HepG2 (cell line): ENCODE results near the gene ERICH6. TPM values are rescaled to one million over a fixed set of nuclear protein-coding genes. Genes with fewer than 3 reads are reported as not detected.
A peak's percentile ranks its signal among the peaks of the same experiment; 100 is the strongest.

Experiments used
- AKAP8 ChIP-seq: sonication (generic); formaldehyde crosslinking; IDR thresholded peaks from 2 replicates; pipeline ENCODE4 v1.5.1; 2020; ENCODE audit warnings: mild to moderate bottlenecking, missing genetic modification reagents
- ARNTL ChIP-seq: sonication (generic); formaldehyde crosslinking; IDR thresholded peaks from 2 replicates; pipeline ENCODE4 v1.4.0; 2020; ENCODE audit warnings: mild to moderate bottlenecking, missing genetic modification reagents
- CREB1 ChIP-seq, 2 experiments: fragments of 450-650 bp in 1 of 2; IDR thresholded peaks; 2 replicates each; pipeline ENCODE4 v1.6.1; 2016 to 2017; ENCODE audit warnings: control low read depth in 1 of 2, mild to moderate bottlenecking in 1 of 2, missing compliant biosample characterization in 1 of 2, missing genetic modification characterization in 1 of 2
- CREM ChIP-seq, 2 experiments: sonication (generic) in 1 of 2; formaldehyde crosslinking in 1 of 2; IDR thresholded peaks; 2 replicates each; pipeline versions ENCODE4 v1.4.0 to v1.6.1; 2016 to 2020; ENCODE audit warnings: antibody characterized with exemption in 1 of 2, mild to moderate bottlenecking in 1 of 2, missing genetic modification reagents in 1 of 2
- DNMT3B ChIP-seq: conservative IDR thresholded peaks from 2 replicates; pipeline ENCODE4 v1.6.1; 2016; ENCODE audit warnings: missing biosample characterization, control low read depth
- HNRNPL ChIP-seq: fragments of 200-400 bp; formaldehyde crosslinking; IDR thresholded peaks from 2 replicates; pipeline ENCODE4 v1.6.1; 2017; ENCODE audit warnings: mild to moderate bottlenecking, low read depth, low read length
- MAFF ChIP-seq: IDR thresholded peaks from 2 replicates; pipeline ENCODE4 v1.6.1; 2011; ENCODE audit warnings: low read depth, low read length, improper control_type of control experiment
- MAFG ChIP-seq: sonication (generic); formaldehyde crosslinking; IDR thresholded peaks from 2 replicates; pipeline ENCODE4 v1.5.1; 2020; ENCODE audit warnings: mild to moderate bottlenecking, missing genetic modification reagents
- NONO ChIP-seq, 2 experiments: fragments of 450-650 bp in 1 of 2; sonication (generic) in 1 of 2; formaldehyde crosslinking in 1 of 2; IDR thresholded peaks in 1 of 2; conservative IDR thresholded peaks in 1 of 2; 2 replicates each; pipeline versions ENCODE4 v1.6.1 to v1.8.0; 2017 to 2022; ENCODE audit warnings: mild to moderate bottlenecking in 1 of 2, missing genetic modification reagents in 1 of 2, moderate library complexity in 1 of 2
- PPARG ChIP-seq: conservative IDR thresholded peaks from 2 replicates; pipeline ENCODE4 v1.6.1; 2016; ENCODE audit warnings: missing biosample characterization, missing genetic modification reagents
- PRPF4 ChIP-seq: fragments of 200-400 bp; formaldehyde crosslinking; IDR thresholded peaks from 2 replicates; pipeline ENCODE4 v1.6.1; 2016; ENCODE audit warnings: low read length, low read depth; ENCODE audit not compliant: poor library complexity, severe bottlenecking
- RBAK ChIP-seq: sonication (generic); formaldehyde crosslinking; IDR thresholded peaks from 2 replicates; pipeline ENCODE4 v1.5.1; 2020; ENCODE audit warnings: mild to moderate bottlenecking, missing genetic modification reagents
- RFX3 ChIP-seq: IDR thresholded peaks from 2 replicates; pipeline ENCODE4 v1.6.1; 2016; ENCODE audit warnings: missing biosample characterization, missing genetic modification reagents
- SMAD1 ChIP-seq: sonication (generic); formaldehyde crosslinking; IDR thresholded peaks from 2 replicates; pipeline ENCODE4 v1.4.0; 2020; ENCODE audit warnings: missing genetic modification reagents, low read depth, mild to moderate bottlenecking, borderline replicate concordance
- SOX5 ChIP-seq: IDR thresholded peaks from 2 replicates; pipeline ENCODE4 v1.6.1; 2016; ENCODE audit warnings: borderline replicate concordance
- SP1 ChIP-seq, 2 experiments: fragments of 450-650 bp in 1 of 2; sonication (generic) in 1 of 2; formaldehyde crosslinking in 1 of 2; IDR thresholded peaks; 2 replicates each; pipeline versions ENCODE4 v1.4.0 to v1.6.1; 2016 to 2020; ENCODE audit warnings: missing genetic modification reagents in 1 of 2
- TBX3 ChIP-seq: fragments of 450-650 bp; IDR thresholded peaks from 2 replicates; pipeline ENCODE4 v1.6.1; 2017; ENCODE audit warnings: antibody characterized with exemption, mild to moderate bottlenecking, inconsistent platforms, borderline replicate concordance
- TCF7 ChIP-seq: sonication (generic); IDR thresholded peaks from 2 replicates; pipeline ENCODE4 v1.6.1; 2016; ENCODE audit warnings: antibody characterized with exemption, low read depth
- TEAD2 ChIP-seq: sonication (generic); formaldehyde crosslinking; IDR thresholded peaks from 2 replicates; pipeline ENCODE4 v1.9.0; 2021; ENCODE audit warnings: missing genetic modification reagents
- ZNF143 ChIP-seq: sonication (generic); formaldehyde crosslinking; IDR thresholded peaks from 2 replicates; pipeline ENCODE4 v1.4.0; 2020; ENCODE audit warnings: missing genetic modification reagents
- ZNF460 ChIP-seq: sonication (generic); formaldehyde crosslinking; IDR thresholded peaks from 2 replicates; pipeline ENCODE4 v1.5.1; 2020; ENCODE audit warnings: missing genetic modification reagents, mild to moderate bottlenecking, borderline replicate concordance
- ZNF652 ChIP-seq: IDR thresholded peaks from 2 replicates; pipeline ENCODE4 v1.6.1; 2016; ENCODE audit warnings: low read depth, borderline replicate concordance
- polyA plus RNA-seq, 8 experiments: library from polyadenylated mRNA; depleted of rRNA in 3 of 8; stranded (reverse) in 7 of 8; unstranded in 1 of 8; fragments of >200 nt; fragmentation: Illumina TruSeq in 4 of 8; extraction: Trizol in 4 of 8; gene quantifications; 2 replicates each; pipeline versions ENCODE4 v1.2.1 to v1.2.3, GENCODE V29; 2011 to 2016; ENCODE audit warnings: low read depth in 4 of 8, missing spikeins in 1 of 8, mixed read lengths in 1 of 8; ENCODE audit not compliant: insufficient read depth in 1 of 8
- total RNA-seq, 5 experiments: library from RNA; depleted of rRNA; stranded (reverse); fragments of >200 nt; fragmentation: Illumina TruSeq; extraction: Trizol; gene quantifications; 2 replicates each; pipeline ENCODE4 v1.2.3, GENCODE V29; 2016; ENCODE audit warnings: low read depth in 1 of 5
- TF ChIP-seq, protein P1 (sequence below): sonication (generic); formaldehyde crosslinking; IDR thresholded peaks from 2 replicates; pipeline ENCODE4 v1.4.0; 2020; ENCODE audit warnings: missing genetic modification reagents, low read depth, mild to moderate bottlenecking, borderline replicate concordance
- TF ChIP-seq, protein P2 (sequence below): sonication (generic); formaldehyde crosslinking; IDR thresholded peaks from 2 replicates; pipeline ENCODE4 v1.4.0; 2020; ENCODE audit warnings: missing genetic modification reagents
- TF ChIP-seq, protein P3 (sequence below): sonication (generic); formaldehyde crosslinking; IDR thresholded peaks from 2 replicates; pipeline ENCODE4 v1.5.0; 2020; ENCODE audit warnings: missing genetic modification reagents

Gene ERICH6
- total and polyA plus RNA-seq, 2 of the 13 experiments (the other 11 are each of a cell fraction or from before 2014, with no cell fraction given) = 0.03 TPM; not detected in 1

DNA sequence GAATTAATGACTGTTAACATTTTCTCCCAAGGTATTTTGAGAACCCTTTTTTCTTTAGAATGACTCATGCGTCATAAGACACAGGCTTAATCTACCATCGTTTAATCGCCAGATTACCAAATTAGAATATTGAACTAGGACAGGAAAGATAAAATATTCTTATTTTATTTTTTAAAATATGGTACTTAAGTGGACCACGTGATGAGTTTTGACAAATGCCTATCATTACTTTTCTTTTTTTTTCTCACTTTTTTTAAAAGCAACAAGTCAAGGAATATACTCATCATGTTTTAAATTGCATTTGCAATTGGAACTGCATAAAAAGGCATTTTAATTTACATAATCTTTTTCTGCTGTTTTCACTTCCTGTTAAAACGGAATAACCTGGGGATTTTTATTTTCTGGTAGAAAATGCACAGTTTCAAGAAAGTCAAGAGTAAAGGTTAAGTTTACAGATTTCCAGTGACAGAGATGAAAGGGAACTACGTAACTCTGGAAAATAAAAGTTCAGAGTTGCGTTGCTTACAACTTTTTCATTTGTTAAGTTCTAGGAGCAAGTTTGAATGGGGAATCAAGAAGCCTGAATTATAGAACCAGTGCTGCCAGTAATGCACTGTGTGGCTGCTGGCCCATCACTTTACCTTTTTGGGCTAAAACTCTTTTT is 35.6 kb upstream of the ERICH6 start (continued):
- no peak for TF ChIP-seq ZNF460
- no peak for TF ChIP-seq MAFG (CRISPR knock-in tag)
- TF ChIP-seq AKAP8 (CRISPR knock-in tag) = no peak
- 0 out of 2 replicates have a peak, but pooled peaks have one; percentile 22 for TF ChIP-seq ZNF652 (CRISPR knock-in tag)
- TF ChIP-seq TEAD2 (CRISPR knock-in tag) = no peak
- no peak for TF ChIP-seq RFX3
- peak; percentile 76 for TF ChIP-seq TCF7
- no peak for TF ChIP-seq PRPF4
- no peak for TF ChIP-seq MAFF
- peak; percentile 59; the same call in 1 of the 2 replicates for TF ChIP-seq PPARG (CRISPR knock-in tag)
- TF ChIP-seq RBAK (CRISPR knock-in tag) = no peak
- TF ChIP-seq SOX5 (CRISPR knock-in tag) = peak; percentile 72; the same call in 1 of the 2 replicates
- peak; percentile 81 for TF ChIP-seq CREM (IDR thresholded peaks at IDR 0.05)
- no peak for TF ChIP-seq CREM (CRISPR knock-in tag; IDR thresholded peaks at IDR 0.05)
- TF ChIP-seq NONO (IDR thresholded peaks at IDR 0.05) = no peak
- TF ChIP-seq NONO (CRISPR knock-in tag; conservative IDR thresholded peaks at IDR 0.05) = no peak
- no peak for TF ChIP-seq SP1 (IDR thresholded peaks at IDR 0.05)
- TF ChIP-seq SP1 (CRISPR knock-in tag; IDR thresholded peaks at IDR 0.05) = no peak
- no peak for TF ChIP-seq HNRNPL
- TF ChIP-seq ZNF143 (CRISPR knock-in tag) = no peak
- TF ChIP-seq CREB1 (IDR thresholded peaks at IDR 0.05) = no peak
- 0 out of 2 replicates have a peak, but pooled peaks have one; percentile 31 for TF ChIP-seq CREB1 (CRISPR knock-in tag; IDR thresholded peaks at IDR 0.05)
- TF ChIP-seq, protein P1, sequence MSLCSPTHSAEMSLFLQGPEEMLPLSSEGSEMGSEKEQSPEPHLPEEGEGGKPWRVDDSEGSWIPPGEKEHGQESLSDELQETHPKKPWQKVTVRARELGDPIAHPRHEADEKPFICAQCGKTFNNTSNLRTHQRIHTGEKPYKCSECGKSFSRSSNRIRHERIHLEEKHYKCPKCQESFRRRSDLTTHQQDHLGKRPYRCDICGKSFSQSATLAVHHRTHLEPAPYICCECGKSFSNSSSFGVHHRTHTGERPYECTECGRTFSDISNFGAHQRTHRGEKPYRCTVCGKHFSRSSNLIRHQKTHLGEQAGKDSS = no peak
- TF ChIP-seq, protein P2, sequence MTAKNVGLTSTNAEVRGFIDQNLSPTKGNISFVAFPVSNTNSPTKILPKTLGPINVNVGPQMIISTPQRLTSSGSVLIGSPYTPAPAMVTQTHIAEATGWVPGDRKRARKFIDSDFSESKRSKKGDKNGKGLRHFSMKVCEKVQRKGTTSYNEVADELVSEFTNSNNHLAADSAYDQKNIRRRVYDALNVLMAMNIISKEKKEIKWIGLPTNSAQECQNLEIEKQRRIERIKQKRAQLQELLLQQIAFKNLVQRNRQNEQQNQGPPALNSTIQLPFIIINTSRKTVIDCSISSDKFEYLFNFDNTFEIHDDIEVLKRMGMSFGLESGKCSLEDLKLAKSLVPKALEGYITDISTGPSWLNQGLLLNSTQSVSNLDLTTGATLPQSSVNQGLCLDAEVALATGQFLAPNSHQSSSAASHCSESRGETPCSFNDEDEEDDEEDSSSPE = no peak
- TF ChIP-seq TBX3 = no peak
- TF ChIP-seq ARNTL (CRISPR knock-in tag) = no peak
- TF ChIP-seq DNMT3B = no peak
- TF ChIP-seq, protein P3, sequence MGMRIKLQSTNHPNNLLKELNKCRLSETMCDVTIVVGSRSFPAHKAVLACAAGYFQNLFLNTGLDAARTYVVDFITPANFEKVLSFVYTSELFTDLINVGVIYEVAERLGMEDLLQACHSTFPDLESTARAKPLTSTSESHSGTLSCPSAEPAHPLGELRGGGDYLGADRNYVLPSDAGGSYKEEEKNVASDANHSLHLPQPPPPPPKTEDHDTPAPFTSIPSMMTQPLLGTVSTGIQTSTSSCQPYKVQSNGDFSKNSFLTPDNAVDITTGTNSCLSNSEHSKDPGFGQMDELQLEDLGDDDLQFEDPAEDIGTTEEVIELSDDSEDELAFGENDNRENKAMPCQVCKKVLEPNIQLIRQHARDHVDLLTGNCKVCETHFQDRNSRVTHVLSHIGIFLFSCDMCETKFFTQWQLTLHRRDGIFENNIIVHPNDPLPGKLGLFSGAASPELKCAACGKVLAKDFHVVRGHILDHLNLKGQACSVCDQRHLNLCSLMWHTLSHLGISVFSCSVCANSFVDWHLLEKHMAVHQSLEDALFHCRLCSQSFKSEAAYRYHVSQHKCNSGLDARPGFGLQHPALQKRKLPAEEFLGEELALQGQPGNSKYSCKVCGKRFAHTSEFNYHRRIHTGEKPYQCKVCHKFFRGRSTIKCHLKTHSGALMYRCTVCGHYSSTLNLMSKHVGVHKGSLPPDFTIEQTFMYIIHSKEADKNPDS (CRISPR knock-in tag) = no peak
- no peak for TF ChIP-seq SMAD1 (CRISPR knock-in tag)
